Testis (tissue), 2 donors: ENCODE data around the gene KNG1.

Experiments used
- CTCF ChIP-seq, 3 experiments: fragments of 450-650 bp in 2 of 3; fragments of 200-600 bp in 1 of 3; sonication (generic) in 1 of 3; IDR thresholded peaks; one replicate each; pipeline ENCODE4 v1.5.1; 2016 to 2019; ENCODE audit warnings: antibody characterized with exemption in 3 of 3, mild to moderate bottlenecking in 2 of 3, moderate library complexity in 1 of 3
- POLR2A ChIP-seq: fragments of 450-650 bp; IDR thresholded peaks from one replicate; pipeline ENCODE4 v1.6.1; 2017; ENCODE audit warnings: antibody characterized with exemption, mild to moderate bottlenecking, moderate library complexity

- no peak for TF ChIP-seq CTCF (IDR thresholded peaks at IDR 0.05)
- no peak for TF ChIP-seq POLR2A
These were observed 3.7 kb upstream of the KNG1 start for GRCh38 chr3:186713499-186713898.
